Measurements from ENCODE around the gene PBX3. TPM values are rescaled to one million over a fixed set of nuclear protein-coding genes. Genes with fewer than 3 reads are reported as not detected.

Gene PBX3
- total RNA-seq, 1 experiment from 2014 or later, result 39.0 TPM

- CTCF ChIA-PET, result no interaction called here
- Histone ChIP-seq H3K36me3 (ENCODE audit: control insufficient read depth, insufficient read depth, low read length) (no peaks in the 10 kb centered on the region; the same call in 1 of the 2 replicates), H3K27me3 (ENCODE audit: control insufficient read depth, insufficient read depth, low read length) (no peaks in the 10 kb centered on the region), H3K27ac (ENCODE audit: low read length) (no peak overlapping the region), H3K4me1 (ENCODE audit: control insufficient read depth, insufficient read depth, low read length) (peaks cover 5% of the 10 kb centered on the region; the same call in 1 of the 2 replicates), H3K9me3 (ENCODE audit: control insufficient read depth, insufficient read depth, low read depth, low read length) (no peaks in the 10 kb centered on the region), H3K4me3 (ENCODE audit: low read depth in 2 of 2, low read length in 2 of 2) (no peak overlapping the region)
- intact Hi-C loops (cut with micrococcal nuclease; ENCODE audit: unreplicated experiment), result no loop called here
- DNase-seq (ENCODE audit: low read depth, low spot score) (no peak), ATAC-seq (no peak)
- TF ChIP-seq SIN3A (IDR thresholded peaks at IDR 0.05; ENCODE audit: borderline replicate concordance, insufficient read depth, low read depth, low read length), result no peak
- TF ChIP-seq REST (IDR thresholded peaks at IDR 0.05; ENCODE audit: insufficient read depth in 1 of 2, low read depth in 2 of 2, low read length in 1 of 2), result no peak
- no peak for TF ChIP-seq POLR2AphosphoS5 (IDR thresholded peaks at IDR 0.05; ENCODE audit: low read depth, low read length)
- TF ChIP-seq, protein P1, sequence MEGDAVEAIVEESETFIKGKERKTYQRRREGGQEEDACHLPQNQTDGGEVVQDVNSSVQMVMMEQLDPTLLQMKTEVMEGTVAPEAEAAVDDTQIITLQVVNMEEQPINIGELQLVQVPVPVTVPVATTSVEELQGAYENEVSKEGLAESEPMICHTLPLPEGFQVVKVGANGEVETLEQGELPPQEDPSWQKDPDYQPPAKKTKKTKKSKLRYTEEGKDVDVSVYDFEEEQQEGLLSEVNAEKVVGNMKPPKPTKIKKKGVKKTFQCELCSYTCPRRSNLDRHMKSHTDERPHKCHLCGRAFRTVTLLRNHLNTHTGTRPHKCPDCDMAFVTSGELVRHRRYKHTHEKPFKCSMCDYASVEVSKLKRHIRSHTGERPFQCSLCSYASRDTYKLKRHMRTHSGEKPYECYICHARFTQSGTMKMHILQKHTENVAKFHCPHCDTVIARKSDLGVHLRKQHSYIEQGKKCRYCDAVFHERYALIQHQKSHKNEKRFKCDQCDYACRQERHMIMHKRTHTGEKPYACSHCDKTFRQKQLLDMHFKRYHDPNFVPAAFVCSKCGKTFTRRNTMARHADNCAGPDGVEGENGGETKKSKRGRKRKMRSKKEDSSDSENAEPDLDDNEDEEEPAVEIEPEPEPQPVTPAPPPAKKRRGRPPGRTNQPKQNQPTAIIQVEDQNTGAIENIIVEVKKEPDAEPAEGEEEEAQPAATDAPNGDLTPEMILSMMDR (IDR thresholded peaks at IDR 0.05), result no peak
- TF ChIP-seq TCF7L2 (IDR thresholded peaks at IDR 0.05; ENCODE audit: low read depth, low read length), result no peak
- no TSS peak for BruUV-seq (replicated peaks)
- in situ Hi-C loops (cut with HindIII; ENCODE audit: low pct_unique_long_range_greater_than_20kb, low sequenced_read_pairs), result no loop called here
- POLR2A ChIA-PET, result no interaction called here
These were observed 17.0 kb downstream of the PBX3 start for GRCh38 chr9:125764198-125764597.

- in situ Hi-C loops (cut with HindIII; ENCODE audit: low pct_unique_long_range_greater_than_20kb, low sequenced_read_pairs), result no loop called here
- Histone ChIP-seq H3K4me3 (ENCODE audit: low read depth in 2 of 2, low read length in 2 of 2) (no peak overlapping the region), H3K9me3 (ENCODE audit: control insufficient read depth, insufficient read depth, low read depth, low read length) (no peaks in the 10 kb centered on the region), H3K27ac (ENCODE audit: low read length) (no peak overlapping the region), H3K27me3 (ENCODE audit: control insufficient read depth, insufficient read depth, low read length) (no peaks in the 10 kb centered on the region), H3K36me3 (ENCODE audit: control insufficient read depth, insufficient read depth, low read length) (no peaks in the 10 kb centered on the region; the same call in 1 of the 2 replicates), H3K4me1 (ENCODE audit: control insufficient read depth, insufficient read depth, low read length) (no peaks in the 10 kb centered on the region; the same call in 1 of the 2 replicates)
- intact Hi-C loops (cut with micrococcal nuclease; ENCODE audit: unreplicated experiment), result no loop called here
- CTCF ChIA-PET, result no interaction called here
- POLR2A ChIA-PET, result no interaction called here
- no TSS peak for BruUV-seq (replicated peaks)
- no peak for DNase-seq (ENCODE audit: low read depth, low spot score)
- TF ChIP-seq REST (IDR thresholded peaks at IDR 0.05; ENCODE audit: insufficient read depth in 1 of 2, low read depth in 2 of 2, low read length in 1 of 2), result no peak
- TF ChIP-seq POLR2AphosphoS5 (IDR thresholded peaks at IDR 0.05; ENCODE audit: low read depth, low read length), result no peak
- no peak for TF ChIP-seq TCF7L2 (IDR thresholded peaks at IDR 0.05; ENCODE audit: low read depth, low read length)
- TF ChIP-seq SIN3A (IDR thresholded peaks at IDR 0.05; ENCODE audit: borderline replicate concordance, insufficient read depth, low read depth, low read length), result no peak
- TF ChIP-seq, protein P1 (IDR thresholded peaks at IDR 0.05), result no peak
- ATAC-seq, result no peak
These were observed 19.5 kb downstream of the PBX3 start for GRCh38 chr9:125766468-125767221.
